Parathyroid adenoma (tissue), 2 donors: ENCODE results near the gene LRP10.

ENCODE experiments used
- H2AFZ ChIP-seq: fragments of 300-600 bp; sonication (generic); one replicate; pipeline ENCODE4 v1.7.0; 2017; ENCODE audit warnings: antibody characterized with exemption, mild to moderate bottlenecking
- H3K27ac ChIP-seq: fragments of 300-600 bp; sonication (generic); one replicate; pipeline ENCODE4 v1.7.0; 2017
- H3K27me3 ChIP-seq: fragments of 300-600 bp; sonication (generic); one replicate; pipeline ENCODE4 v1.7.0; 2017; ENCODE audit warnings: low read length; ENCODE audit not compliant: control insufficient read depth, insufficient read depth
- H3K36me3 ChIP-seq: fragments of 300-600 bp; sonication (generic); one replicate; pipeline ENCODE4 v1.7.0; 2017; ENCODE audit warnings: low read length; ENCODE audit not compliant: control insufficient read depth, insufficient read depth
- H3K4me1 ChIP-seq: fragments of 300-600 bp; sonication (generic); one replicate; pipeline ENCODE4 v1.7.0; 2017; ENCODE audit warnings: control low read depth
- H3K4me2 ChIP-seq: fragments of 300-600 bp; sonication (generic); one replicate; pipeline ENCODE4 v1.7.0; 2017; ENCODE audit warnings: low read length
- H3K4me3 ChIP-seq: fragments of 300-600 bp; sonication (generic); one replicate; pipeline ENCODE4 v1.7.0; 2017; ENCODE audit warnings: low read depth, low read length
- H3K79me2 ChIP-seq: fragments of 300-600 bp; sonication (generic); one replicate; pipeline ENCODE4 v1.7.0; 2017; ENCODE audit warnings: control low read depth
- H3K9ac ChIP-seq: fragments of 300-600 bp; sonication (generic); one replicate; pipeline ENCODE4 v1.7.0; 2017; ENCODE audit warnings: mild to moderate bottlenecking
- H3K9me3 ChIP-seq: fragments of 300-600 bp; sonication (generic); one replicate; pipeline ENCODE4 v1.7.0; 2017; ENCODE audit warnings: low read length; ENCODE audit not compliant: control insufficient read depth
- TF ChIP-seq, protein P1 (sequence below): fragments of 300-600 bp; sonication (generic); IDR thresholded peaks from one replicate; pipeline ENCODE4 v1.7.0; 2017; ENCODE audit warnings: antibody characterized with exemption, mild to moderate bottlenecking
- donor health status: primary hyperparathyroidism.

The LRP10 gene

DNA sequence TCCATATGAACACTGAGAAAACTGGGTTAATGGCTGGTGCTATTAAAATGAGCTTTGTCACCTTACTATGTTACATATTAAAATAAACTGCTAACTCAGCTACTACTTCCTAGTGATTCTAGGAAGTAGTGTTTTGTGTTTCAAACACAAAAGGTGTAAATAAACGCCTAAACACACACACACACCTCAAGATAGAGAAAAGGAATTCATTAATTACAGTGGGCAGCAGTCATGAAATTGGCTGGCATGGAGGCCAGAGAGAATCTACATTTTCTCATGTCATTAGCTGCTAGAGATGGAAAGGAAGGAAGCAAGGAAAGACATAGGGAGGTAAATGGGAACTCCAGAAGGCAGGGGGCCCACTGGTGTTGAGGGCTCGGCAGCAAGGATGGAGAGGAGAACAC is 58.4 kb downstream of the LRP10 start:
- peak overlapping the region; percentile 74 for H3K27ac ChIP-seq
- H3K79me2 ChIP-seq, result no peaks in the 10 kb centered on the region
- no peaks in the 10 kb centered on the region for H3K9me3 ChIP-seq
- peak overlapping the region; percentile 77 for H3K4me3 ChIP-seq
- TF ChIP-seq, protein P1, sequence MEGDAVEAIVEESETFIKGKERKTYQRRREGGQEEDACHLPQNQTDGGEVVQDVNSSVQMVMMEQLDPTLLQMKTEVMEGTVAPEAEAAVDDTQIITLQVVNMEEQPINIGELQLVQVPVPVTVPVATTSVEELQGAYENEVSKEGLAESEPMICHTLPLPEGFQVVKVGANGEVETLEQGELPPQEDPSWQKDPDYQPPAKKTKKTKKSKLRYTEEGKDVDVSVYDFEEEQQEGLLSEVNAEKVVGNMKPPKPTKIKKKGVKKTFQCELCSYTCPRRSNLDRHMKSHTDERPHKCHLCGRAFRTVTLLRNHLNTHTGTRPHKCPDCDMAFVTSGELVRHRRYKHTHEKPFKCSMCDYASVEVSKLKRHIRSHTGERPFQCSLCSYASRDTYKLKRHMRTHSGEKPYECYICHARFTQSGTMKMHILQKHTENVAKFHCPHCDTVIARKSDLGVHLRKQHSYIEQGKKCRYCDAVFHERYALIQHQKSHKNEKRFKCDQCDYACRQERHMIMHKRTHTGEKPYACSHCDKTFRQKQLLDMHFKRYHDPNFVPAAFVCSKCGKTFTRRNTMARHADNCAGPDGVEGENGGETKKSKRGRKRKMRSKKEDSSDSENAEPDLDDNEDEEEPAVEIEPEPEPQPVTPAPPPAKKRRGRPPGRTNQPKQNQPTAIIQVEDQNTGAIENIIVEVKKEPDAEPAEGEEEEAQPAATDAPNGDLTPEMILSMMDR, result no peak
- no peaks in the 10 kb centered on the region for H3K36me3 ChIP-seq
- H3K27me3 ChIP-seq, result no peaks in the 10 kb centered on the region
- no peak overlapping the region for H3K9ac ChIP-seq
- H3K4me2 ChIP-seq, result peak overlapping the region; percentile 83
- H3K4me1 ChIP-seq, result peaks cover 7% of the 10 kb centered on the region
- peak overlapping the region; percentile 96 for H2AFZ ChIP-seq
